ENCODE results near the gene THOP1.

The THOP1 gene

GRCh38 chr19:2858864-2859263, 73.6 kb downstream of the THOP1 start:
- no peak for DNase-seq

DNA sequence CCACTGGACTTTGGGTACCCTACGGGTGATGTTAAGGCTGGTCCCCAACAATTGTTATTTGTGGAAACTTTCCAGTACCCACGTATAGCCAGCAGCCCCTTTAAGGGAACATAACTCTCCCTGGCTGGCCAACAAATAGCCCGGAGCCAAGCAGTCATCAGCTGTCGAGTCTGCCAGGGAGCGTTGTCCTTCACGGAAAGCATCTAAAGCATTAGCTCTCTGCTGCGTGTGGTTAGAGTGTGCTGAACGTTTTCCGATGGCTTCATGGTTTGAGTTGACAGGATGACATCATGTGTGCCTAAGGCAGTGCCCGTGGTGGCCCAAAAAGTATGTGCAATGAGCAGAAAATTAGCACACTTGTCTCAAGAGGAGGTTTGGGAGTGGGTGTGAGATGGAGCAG, 78.5 kb downstream of the THOP1 start:
- DNase-seq = no peak
